ENCODE measurements around the gene CLDN20. TPM values are rescaled to one million over a fixed set of nuclear protein-coding genes. Genes with fewer than 3 reads are reported as not detected.

Gene CLDN20
- total and polyA plus RNA-seq, 2 of the 4 experiments (the other 2 are of a cell fraction), result not detected

GRCh38 chr6:155262655-155263054 is 1.2 kb upstream of the CLDN20 start:
- CTCF ChIA-PET, result no interaction called here
- H3K27ac ChIP-seq (ENCODE audit: insufficient read depth, low read length), result no peak overlapping the region
- intact Hi-C loops (cut with micrococcal nuclease), result no loop called here

More at GRCh38 chr6:155262655-155263054, 1.2 kb upstream of the CLDN20 start:
- H2AFZ ChIP-seq (replicated peaks; ENCODE audit: low read length, poor library complexity), result no peak overlapping the region
- no peaks in the 10 kb centered on the region for H3K27me3 ChIP-seq (ENCODE audit: control insufficient read depth, insufficient read depth, low read length)
- no peak overlapping the region for H2AK9ac ChIP-seq (replicated peaks; ENCODE audit: low read depth, low read length, poor library complexity)
- no peak overlapping the region for H2BK120ac ChIP-seq (ENCODE audit: low read depth, low read length)
- H3K36me3 ChIP-seq (ENCODE audit: control insufficient read depth, insufficient read depth, low read length), result peaks cover 16% of the 10 kb centered on the region
- no TSS peak for BruUV-seq (replicated peaks)
- no peak overlapping the region for H3K4me2 ChIP-seq (ENCODE audit: low read depth, low read length)
- H2BK5ac ChIP-seq (ENCODE audit: low read depth, low read length, poor library complexity, severe bottlenecking), result no peak overlapping the region
- POLR2A ChIA-PET (ENCODE audit: unreplicated experiment), result no interaction called here
- H3K56ac ChIP-seq (ENCODE audit: extremely low read depth, insufficient read depth, low read length), result no peak overlapping the region
- H3K79me1 ChIP-seq (ENCODE audit: low read depth in 1 of 2, low read length in 2 of 2), result peaks cover 5 to 28% of the 10 kb centered on the region in 2 experiments
- H3K18ac ChIP-seq (ENCODE audit: low read depth, low read length), result no peak overlapping the region
- no peak overlapping the region for H3K23ac ChIP-seq (ENCODE audit: low read depth, low read length)
- no peak overlapping the region for H3K4me3 ChIP-seq (ENCODE audit: insufficient read depth, low read depth, low read length)
- TF ChIP-seq FOS (IDR thresholded peaks at IDR 0.05; ENCODE audit: low read depth, low read length), result no peak
- TF ChIP-seq CEBPB (IDR thresholded peaks at IDR 0.05; ENCODE audit: low read depth, low read length), result no peak
- no peak for TF ChIP-seq POLR2A (IDR thresholded peaks at IDR 0.05; ENCODE audit: low read depth, low read length)
- TF ChIP-seq MAZ (IDR thresholded peaks at IDR 0.05; ENCODE audit: borderline replicate concordance, low read depth, low read length), result no peak
- no peak for TF ChIP-seq CTCF (conservative IDR thresholded peaks at IDR 0.05; ENCODE audit: low read depth, low read length)
- no peaks in the 10 kb centered on the region for H3K9me3 ChIP-seq (ENCODE audit: control insufficient read depth, insufficient read depth, low read length)
- no peak overlapping the region for H2BK20ac ChIP-seq (ENCODE audit: low read depth, low read length)
- no peaks in the 10 kb centered on the region; the same call in 1 of the 2 replicates for H3K4me1 ChIP-seq (ENCODE audit: control insufficient read depth, insufficient read depth, low read length)
- no peaks in the 10 kb centered on the region for H4K20me1 ChIP-seq (ENCODE audit: insufficient read depth, low read length)
- dilution Hi-C loops (cut with HindIII; ENCODE audit: low sequenced_read_pairs, unreplicated experiment) (no loop called here), in situ Hi-C loops (cut with MboI; ENCODE audit: low sequenced_read_pairs) (no loop called here)
- H4K91ac ChIP-seq (ENCODE audit: insufficient read depth, low read depth, low read length), result no peak overlapping the region
- H4K5ac ChIP-seq (ENCODE audit: low read depth, low read length), result no peak overlapping the region
- DNase-seq, result no peak
- WGBS, 2 experiments (ENCODE audit: extremely low coverage in 2 of 2, insufficient read length in 1 of 2), result no CpG with 5 or more reads among the region's 4 CpGs
- no peak overlapping the region for H3K4ac ChIP-seq (ENCODE audit: low read depth, low read length)
- peaks cover 15% of the 10 kb centered on the region for H3K9me1 ChIP-seq (ENCODE audit: insufficient read depth, low read length)
- no peak overlapping the region for H3K9ac ChIP-seq (ENCODE audit: low read depth, low read length)
- no peak overlapping the region for H2BK15ac ChIP-seq (ENCODE audit: low read depth, low read length)
- H4K8ac ChIP-seq (ENCODE audit: low read depth in 2 of 2, low read length in 2 of 2), result no peak overlapping the region
- no peak overlapping the region for H2AK5ac ChIP-seq (ENCODE audit: low read depth, low read length)
- no peak for ATAC-seq (ENCODE audit: low read depth)
- no peak overlapping the region for H3K14ac ChIP-seq (replicated peaks; ENCODE audit: low read depth, low read length)

Measured in IMR-90 (cell line).